HCT116 (cell line): ENCODE data around the gene RBMX. TPM values are rescaled to one million over a fixed set of nuclear protein-coding genes. Genes with fewer than 3 reads are reported as not detected.

Source experiments
- ATAC-seq: fragments of 200-7000 bp; cut with Tn5 transposase; 2 replicates; pipeline ENCODE4 v1.9.1; 2020; ENCODE audit warnings: mild to moderate bottlenecking, moderate library complexity
- BruUV-seq: library from RNA; stranded (reverse); fragments of 400-500 nt; replicated peaks from 2 replicates; lab custom pipeline; 2021; lab: Mats Ljungman, UMichigan
- CTCF ChIA-PET: fragments of 300-600 bp; sonication (Branson Sonifier 250); formaldehyde crosslinking; loops from one replicate; lab custom pipeline; 2021; ENCODE audit warnings: antibody characterized with exemption; lab: Charles Lee
- POLR2A ChIA-PET: fragments of 300-600, 350-600 bp; sonication (Branson Sonifier 250); formaldehyde crosslinking; loops from one replicate; lab custom pipeline; 2021; ENCODE audit warnings: antibody characterized with exemption; lab: Charles Lee
- RAD21 ChIA-PET, 2 experiments: fragments of 300-600 bp; sonication (Branson Sonifier 250); formaldehyde crosslinking; loops; one replicate each; lab custom pipeline; 2023; ENCODE audit warnings: low total read pairs in 2 of 2; ENCODE audit not compliant: uncharacterized antibody in 2 of 2, unreplicated experiment in 2 of 2, low non-redundant PET in 1 of 2; lab: Charles Lee
- DNase-seq: peaks from one replicate; pipeline ENCODE4 v3.0.0-alpha.2; 2010; ENCODE audit warnings: low read depth, low spot score
- H2AFZ ChIP-seq: fragments of 200-600 bp; shearing (Covaris generic), sonication (generic); 2 replicates; pipeline ENCODE4 v1.6.1; 2017; ENCODE audit warnings: low read depth, mixed run types, mixed read lengths, antibody characterized with exemption, low read length; ENCODE audit not compliant: poor library complexity, severe bottlenecking
- H3K27ac ChIP-seq: 2 replicates; pipeline ENCODE4 v1.5.1; 2012; ENCODE audit warnings: low read depth, low read length
- H3K27me3 ChIP-seq: fragments of 200-600 bp; sonication (generic); 2 replicates; pipeline ENCODE4 v1.6.1; 2016; ENCODE audit warnings: mixed run types, low read length, mixed read lengths; ENCODE audit not compliant: insufficient read depth
- H3K36me3 ChIP-seq, 2 experiments: fragments of 200-500 bp in 1 of 2; fragments of 200-600 bp in 1 of 2; sonication (Bioruptor generic) in 1 of 2; sonication (generic) in 1 of 2; 2 replicates each; pipeline versions ENCODE4 v1.5.1 to v1.6.1; 2014 to 2016; ENCODE audit warnings: low read length in 2 of 2, inconsistent platforms in 1 of 2, mixed read lengths in 1 of 2, mixed run types in 1 of 2; ENCODE audit not compliant: insufficient read depth in 2 of 2, control insufficient read depth in 1 of 2
- H3K4me1 ChIP-seq, 2 experiments: fragments of 200-600 bp in 1 of 2; sonication (generic) in 1 of 2; 2 replicates each; pipeline versions ENCODE4 v1.5.1 to v1.6.1; 2012 to 2017; ENCODE audit warnings: low read length in 2 of 2, inconsistent platforms in 1 of 2, mild to moderate bottlenecking in 1 of 2, mixed read lengths in 1 of 2, mixed run types in 1 of 2, moderate library complexity in 1 of 2; ENCODE audit not compliant: insufficient read depth in 2 of 2, control insufficient read depth in 1 of 2
- H3K4me2 ChIP-seq: fragments of 200-600 bp; sonication (generic); 2 replicates; pipeline ENCODE4 v1.6.1; 2017; ENCODE audit warnings: mixed run types, low read length, mixed read lengths
- H3K4me3 ChIP-seq, 2 experiments: fragments of 200-600 bp in 1 of 2; sonication (generic) in 1 of 2; replicated peaks in 1 of 2; 2 replicates each; pipeline ENCODE4 v1.5.1; 2011 to 2016; ENCODE audit warnings: low read length in 2 of 2, control low read depth in 1 of 2, low read depth in 1 of 2, mild to moderate bottlenecking in 1 of 2, mixed read lengths in 1 of 2, mixed run types in 1 of 2
- H3K79me2 ChIP-seq: fragments of 200-600 bp; sonication (generic); 2 replicates; pipeline ENCODE4 v1.6.1; 2017; ENCODE audit warnings: mild to moderate bottlenecking, mixed run types, low read length, moderate library complexity, mixed read lengths; ENCODE audit not compliant: insufficient read depth
- H3K9ac ChIP-seq: fragments of 200-600 bp; sonication (generic); 2 replicates; pipeline ENCODE4 v1.6.1; 2016; ENCODE audit warnings: low read length, mixed read lengths
- H3K9me2 ChIP-seq: fragments of 200-600 bp; sonication (generic), shearing (Covaris generic); 2 replicates; pipeline ENCODE4 v1.6.1; 2017; ENCODE audit warnings: mixed run types, mild to moderate bottlenecking, moderate library complexity; ENCODE audit not compliant: insufficient read depth
- H3K9me3 ChIP-seq, 2 experiments: fragments of 200-500 bp in 1 of 2; fragments of 200-600 bp in 1 of 2; sonication (Bioruptor generic) in 1 of 2; sonication (generic) in 1 of 2; 2 replicates each; pipeline ENCODE4 v1.6.1; 2014 to 2017; ENCODE audit warnings: low read length in 2 of 2, mixed read lengths in 2 of 2, inconsistent platforms in 1 of 2, low read depth in 1 of 2, mild to moderate bottlenecking in 1 of 2, mixed run types in 1 of 2, moderate library complexity in 1 of 2; ENCODE audit not compliant: control insufficient read depth in 1 of 2, insufficient read depth in 1 of 2
- H4K20me1 ChIP-seq: fragments of 200-600 bp; sonication (generic), shearing (Covaris generic); 2 replicates; pipeline ENCODE4 v1.6.1; 2017; ENCODE audit warnings: mixed run types, mild to moderate bottlenecking, moderate library complexity; ENCODE audit not compliant: insufficient read depth
- ATF3 ChIP-seq: IDR thresholded peaks from 2 replicates; pipeline ENCODE4 v1.6.1; 2012
- CBX3 ChIP-seq: IDR thresholded peaks from 2 replicates; pipeline ENCODE4 v1.6.1; 2012; ENCODE audit warnings: low read depth
- CEBPB ChIP-seq: IDR thresholded peaks from 2 replicates; pipeline ENCODE4 v1.6.1; 2012; ENCODE audit warnings: low read depth
- JUND ChIP-seq: IDR thresholded peaks from 2 replicates; pipeline ENCODE4 v1.6.1; 2012
- MAX ChIP-seq: IDR thresholded peaks from 2 replicates; pipeline ENCODE4 v1.6.1; 2012
- SIN3A ChIP-seq: IDR thresholded peaks from 2 replicates; pipeline ENCODE4 v1.6.1; 2012; ENCODE audit warnings: low read depth
- SP1 ChIP-seq: IDR thresholded peaks from 2 replicates; pipeline ENCODE4 v1.6.1; 2012; ENCODE audit warnings: low read depth
- YY1 ChIP-seq: IDR thresholded peaks from 2 replicates; pipeline ENCODE4 v1.6.1; 2011; ENCODE audit warnings: low read length, low read depth, moderate library complexity, mild to moderate bottlenecking; ENCODE audit not compliant: insufficient replicate concordance; ENCODE audit errors: extremely low read depth
- ZBTB33 ChIP-seq: IDR thresholded peaks from 2 replicates; pipeline ENCODE4 v1.6.1; 2011; ENCODE audit warnings: mild to moderate bottlenecking, low read length, moderate library complexity; ENCODE audit not compliant: insufficient replicate concordance; ENCODE audit errors: extremely low read depth
- intact Hi-C: fragments of 100-400 bp; cut with micrococcal nuclease; formaldehyde crosslinking; loops from 2 replicates; pipeline ENCODE4 v1.10.0; 2022
- total RNA-seq: library from RNA; stranded (reverse); gene quantifications from one replicate; pipeline ENCODE4 v1.2.1, GENCODE V29; 2021; ENCODE audit not compliant: unreplicated experiment

The RBMX gene
- total RNA-seq, 1 experiment from 2014 or later = 267 TPM

GRCh38 chrX:136851526-136851925, 29.0 kb downstream of the RBMX start (continued):
- no peak for TF ChIP-seq ZBTB33

GRCh38 chrX:136850441-136851175, 29.9 kb downstream of the RBMX start:
- no TSS peak for BruUV-seq
- Histone ChIP-seq H3K4me2 (no peak overlapping the region), H2AFZ (no peak overlapping the region), H3K9ac (no peak overlapping the region), H3K27me3 (no peaks in the 10 kb centered on the region), H3K4me1 (no peaks in the 10 kb centered on the region), H3K27ac (no peak overlapping the region), H4K20me1 (no peaks in the 10 kb centered on the region), H3K4me3 (no peak overlapping the region), H3K79me2 (no peaks in the 10 kb centered on the region), H3K36me3 (no peaks in the 10 kb centered on the region; a peak in 2 of 4 replicates), H3K9me2 (no peaks in the 10 kb centered on the region), H3K9me3 (no peaks in the 10 kb centered on the region)
- CTCF ChIA-PET = no interaction called here
- ATAC-seq (no peak), DNase-seq (no peak)
- POLR2A ChIA-PET = no interaction called here
- TF ChIP-seq YY1 (no peak), ATF3 (no peak), JUND (no peak), CBX3 (no peak), SIN3A (no peak), MAX (no peak), SP1 (no peak), CEBPB (no peak)
- RAD21 ChIA-PET = no interaction called here
- intact Hi-C loops = no loop called here
